SKM-1 treated with dmso at 0.1 percent for 144 hours (cell line): ENCODE measurements around the gene MYO1E.
A peak's percentile ranks its signal among the peaks of the same experiment; 100 is the strongest.
"Not testable (repeated sequence)": the region's sequence is repeated elsewhere in the genome, so short reads cannot be mapped to it uniquely, and the experiment has no call there.

Source experiments
- DNase-seq: peaks from one replicate; lab custom pipeline; 2025; ENCODE audit not compliant: unreplicated experiment; lab: John Stamatoyannopoulos, UW

Gene MYO1E

GRCh38 chr15:59352683-59353082 lies 20.0 kb downstream of the MYO1E start:
- no peak for DNase-seq

DNA sequence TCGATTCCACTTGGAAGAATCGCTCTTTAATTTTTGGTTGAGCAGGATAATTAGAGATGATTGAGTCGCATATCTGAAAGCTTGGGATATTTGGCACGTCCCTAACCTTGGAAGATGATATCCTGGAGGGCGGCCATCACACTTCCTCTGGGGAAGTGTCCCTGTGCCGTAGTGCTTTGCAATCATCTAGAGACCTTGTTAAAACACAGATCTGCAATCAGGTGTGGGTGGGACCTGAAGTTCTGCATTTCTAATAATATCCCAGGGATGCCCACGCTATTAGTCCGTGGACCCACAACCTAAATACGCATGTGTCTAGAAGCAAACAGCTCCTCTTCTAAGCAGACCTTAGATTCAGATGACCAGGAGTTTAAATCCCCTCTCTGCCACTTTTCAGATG lies 20.5 kb downstream of the MYO1E start:
- no peak for DNase-seq

DNA sequence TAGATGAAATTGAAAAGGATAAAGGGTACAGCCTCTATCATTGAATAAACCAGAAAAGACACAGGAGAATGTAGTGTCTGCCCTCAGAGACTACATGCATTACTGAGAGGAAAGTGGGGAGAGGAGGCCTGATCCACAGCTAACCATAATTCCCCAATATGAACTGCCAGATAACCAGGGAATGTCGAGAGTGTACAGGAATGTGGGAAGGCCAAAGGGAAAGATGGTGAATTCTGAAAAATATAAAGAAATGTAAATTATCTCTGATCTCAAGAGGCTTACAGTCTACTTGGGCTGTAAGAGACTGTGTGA lies 22.3 kb downstream of the MYO1E start:
- no peak for DNase-seq

DNA sequence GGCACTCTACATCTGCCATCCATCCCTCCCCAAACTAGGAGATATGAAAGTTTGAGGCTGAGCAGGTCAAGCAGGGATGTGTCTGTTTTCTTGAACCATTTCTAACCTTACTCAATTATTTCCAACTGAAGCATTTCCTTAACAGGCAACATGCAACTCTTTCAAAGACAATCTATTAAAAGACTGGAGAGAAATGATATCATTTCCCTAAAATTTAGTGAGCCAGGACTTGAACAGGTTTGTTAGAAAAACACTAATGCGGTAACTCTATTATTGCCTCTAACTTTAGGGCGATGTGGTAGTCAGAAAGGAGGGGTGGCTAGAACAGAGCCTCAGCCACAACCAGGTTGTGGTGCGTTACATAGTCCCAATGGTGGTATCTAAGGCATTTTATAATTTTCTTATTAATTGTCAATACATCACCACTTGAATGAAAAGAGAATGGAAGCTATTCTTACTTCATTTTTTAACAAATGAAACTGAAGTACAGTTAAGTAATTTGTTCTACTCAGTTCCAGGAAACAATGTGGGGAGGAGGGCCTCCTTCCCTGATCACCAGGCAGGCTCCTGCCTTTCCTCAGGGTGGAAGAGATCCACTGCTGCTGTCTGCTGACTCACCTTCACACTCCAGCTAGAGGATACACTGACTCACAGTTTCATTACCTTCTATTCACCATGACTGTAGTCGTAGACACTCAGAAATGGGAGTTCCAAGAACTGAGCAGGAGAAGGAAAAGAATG lies 22.8 kb downstream of the MYO1E start:
- DNase-seq = peak; percentile 7

DNA sequence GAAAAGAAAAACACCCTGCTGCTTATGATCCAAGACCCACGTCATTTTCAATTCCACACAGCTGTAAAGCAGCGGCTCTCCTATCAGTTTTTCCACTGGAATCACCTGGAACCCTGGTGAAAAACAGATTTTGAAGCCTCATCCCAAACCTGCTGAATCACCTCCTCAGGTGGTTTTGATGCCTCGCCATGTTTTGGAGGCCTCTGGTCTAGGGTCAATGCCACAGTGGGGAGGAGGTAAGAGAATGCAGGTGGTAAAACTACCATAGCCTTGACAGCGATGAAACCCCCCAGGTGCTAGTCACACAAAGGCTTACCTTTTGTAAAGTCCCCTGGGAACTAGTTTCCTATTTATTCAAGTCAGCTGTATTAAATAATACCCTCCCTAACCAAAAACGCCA lies 24.8 kb downstream of the MYO1E start:
- DNase-seq = no peak

- DNase-seq = no peak
Observed at GRCh38 chr15:59346951-59347350, 25.7 kb downstream of the MYO1E start.

- DNase-seq = no peak
Observed at GRCh38 chr15:59345326-59345725, 27.3 kb downstream of the MYO1E start.

- no peak for DNase-seq
Observed at GRCh38 chr15:59344311-59344710, 28.4 kb downstream of the MYO1E start.

DNA sequence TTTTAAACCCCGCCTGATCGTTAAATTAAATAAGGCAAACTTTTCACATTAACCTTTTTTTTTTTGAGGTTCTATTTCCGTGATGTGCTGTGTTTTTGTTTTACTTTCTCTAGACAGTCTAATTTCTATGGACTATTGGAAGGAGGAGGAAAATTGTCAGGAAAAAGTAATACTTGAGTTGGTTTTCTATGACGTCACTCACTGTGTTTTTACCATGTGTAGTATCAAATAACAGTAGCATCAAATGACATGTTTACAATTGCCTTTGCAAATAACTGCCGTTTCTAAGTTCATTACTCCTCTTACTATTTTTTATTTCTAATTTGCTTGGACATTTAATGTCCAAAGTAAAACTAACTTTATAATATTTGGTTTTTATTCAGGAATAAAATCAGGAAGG lies 32.3 kb downstream of the MYO1E start:
- no peak for DNase-seq

DNA sequence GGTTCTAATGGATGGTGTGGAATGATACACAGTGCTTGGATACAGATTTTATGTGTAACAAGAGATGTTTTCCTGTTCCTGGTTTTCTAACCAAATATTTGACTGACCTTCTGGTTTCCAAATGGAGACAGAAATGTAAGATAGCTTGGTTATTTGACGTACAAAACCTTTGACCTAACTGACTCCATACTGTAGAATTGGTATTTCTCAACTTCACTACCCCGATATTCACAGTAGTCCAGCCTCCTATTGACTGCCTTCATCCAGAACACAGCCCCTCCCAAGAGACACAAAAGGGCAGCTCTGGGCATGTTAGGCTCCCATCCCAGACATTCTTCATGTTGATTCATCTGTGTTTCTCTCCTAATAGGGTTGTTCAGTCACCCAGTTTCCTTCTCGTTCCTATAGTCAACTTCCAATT lies 33.4 kb downstream of the MYO1E start:
- no peak for DNase-seq

- DNase-seq = no peak
Observed at GRCh38 chr15:59338414-59338813, 34.3 kb downstream of the MYO1E start.

DNA sequence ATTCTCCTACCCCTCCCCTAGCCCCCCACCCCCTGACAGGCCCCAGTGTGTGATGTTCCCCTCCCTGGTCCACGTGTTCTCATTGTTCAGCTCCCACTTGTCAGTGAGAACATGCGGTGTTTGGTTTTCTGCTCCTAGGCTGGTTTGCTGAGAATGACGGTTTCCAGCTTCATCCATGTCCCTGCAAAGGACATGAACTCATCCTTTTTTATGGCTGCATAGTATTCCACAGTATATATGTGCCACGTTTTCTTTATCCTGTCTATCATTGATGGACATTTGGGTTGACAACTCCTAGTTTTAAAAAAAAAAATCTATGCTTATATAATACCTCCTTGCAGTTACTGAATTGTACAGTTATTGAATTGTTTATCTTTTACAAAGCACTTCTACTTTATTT lies 35.9 kb downstream of the MYO1E start:
- not testable (repeated sequence) for DNase-seq

DNA sequence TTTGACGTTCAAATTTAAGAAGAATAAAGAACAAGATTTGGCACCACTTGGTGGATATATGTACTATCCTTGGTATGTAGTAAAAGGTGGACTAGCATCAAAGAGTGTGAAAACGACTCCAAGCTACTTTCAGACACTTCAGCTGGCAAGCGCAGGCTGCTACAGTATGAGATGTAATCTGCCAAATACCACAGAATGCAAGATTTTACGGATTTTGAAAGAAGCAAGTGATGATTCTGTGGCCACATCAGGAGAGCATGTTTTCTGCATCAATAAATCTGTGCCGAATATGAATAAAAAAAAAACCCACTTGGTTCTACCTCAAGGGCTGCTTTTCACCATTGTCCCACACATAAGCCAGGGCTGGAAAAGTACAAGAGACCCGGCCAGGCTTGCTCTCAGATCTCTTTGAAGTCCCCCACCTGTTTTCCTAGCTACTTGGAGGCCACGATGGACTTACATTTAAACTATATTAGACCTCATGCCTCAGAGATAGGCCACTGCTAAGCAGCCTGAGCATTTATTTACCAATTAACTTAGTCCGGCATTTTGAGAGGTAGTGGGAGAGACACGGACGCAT lies 37.4 kb downstream of the MYO1E start:
- no peak for DNase-seq

DNA sequence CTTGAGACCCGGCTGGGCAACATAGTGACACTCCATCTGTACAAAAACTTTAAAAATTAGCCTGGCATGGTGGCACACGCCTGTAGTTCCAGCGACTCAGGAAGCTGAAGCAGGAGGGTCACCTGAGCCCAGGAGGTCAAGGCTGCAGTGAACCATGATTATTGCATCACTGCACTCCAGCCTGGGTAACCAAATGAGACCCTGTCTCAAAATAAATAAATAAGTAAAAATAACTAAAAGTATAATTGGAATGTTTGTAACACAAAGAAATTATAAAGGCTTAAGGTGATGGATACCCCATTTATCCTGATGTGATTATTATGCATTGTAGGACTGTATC lies 38.6 kb downstream of the MYO1E start:
- no peak for DNase-seq

GRCh38 chr15:59333401-59334075 lies 39.1 kb downstream of the MYO1E start:
- DNase-seq = peak; percentile 33

GRCh38 chr15:59332009-59332408 lies 40.7 kb downstream of the MYO1E start:
- DNase-seq = no peak

- DNase-seq = no peak
Observed at GRCh38 chr15:59330649-59331048, 42.0 kb downstream of the MYO1E start.

DNA sequence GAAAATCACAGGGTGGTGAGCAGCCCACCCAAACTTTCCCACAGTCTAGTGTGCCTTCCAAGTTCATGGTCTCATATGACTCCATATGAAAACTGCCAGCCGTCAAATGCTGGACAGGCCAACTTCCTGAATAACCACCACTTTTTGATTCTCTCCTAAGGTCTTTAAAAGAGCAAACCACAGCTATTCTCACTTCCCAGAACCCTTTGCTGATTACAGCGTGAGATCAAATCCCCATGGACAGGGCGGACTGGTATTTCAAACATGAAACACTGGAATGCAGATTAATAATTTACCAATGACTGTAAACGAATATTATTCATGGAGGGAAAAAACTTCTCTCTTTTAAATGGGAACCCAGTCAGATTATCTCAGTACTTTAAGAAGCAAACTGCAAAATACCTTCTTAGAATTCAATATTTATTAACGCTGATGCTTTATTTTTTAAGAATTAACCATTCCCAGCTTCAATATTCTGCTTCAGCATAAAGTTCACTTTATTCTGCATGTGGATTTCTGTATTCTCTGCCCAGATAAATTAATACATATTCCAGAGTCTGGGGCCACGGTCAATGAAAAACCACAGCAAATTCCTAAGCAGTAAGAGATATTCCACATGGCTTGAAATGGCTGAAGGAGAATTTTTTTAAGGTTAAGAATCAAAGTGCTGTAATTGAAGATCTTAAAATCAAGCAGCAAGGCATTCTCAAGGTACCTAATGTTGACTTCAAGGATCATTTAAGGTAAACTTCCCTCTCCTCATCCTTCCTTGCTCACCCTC lies 42.9 kb downstream of the MYO1E start:
- no peak for DNase-seq

DNA sequence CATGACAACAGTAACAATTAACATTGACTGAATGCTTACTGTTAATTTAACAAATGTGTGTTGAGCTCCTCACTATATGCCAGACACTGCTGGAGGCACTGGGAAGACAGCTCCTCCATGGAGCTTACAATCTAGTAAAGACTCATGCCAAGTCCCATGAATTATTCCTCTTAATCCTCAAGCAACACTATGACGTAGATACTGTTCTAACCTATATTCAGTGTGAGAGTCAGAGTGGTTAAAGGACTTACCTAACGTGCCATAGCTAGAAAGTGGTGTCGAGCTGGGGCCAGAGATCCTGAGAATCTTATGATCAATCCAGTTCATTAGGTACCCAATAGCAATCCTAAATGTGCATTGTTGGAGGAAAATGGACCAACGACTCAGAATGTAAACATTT lies 43.6 kb downstream of the MYO1E start:
- DNase-seq = no peak

- peak; percentile 76 for DNase-seq
Observed at GRCh38 chr15:59327942-59328341, 44.7 kb downstream of the MYO1E start.

DNA sequence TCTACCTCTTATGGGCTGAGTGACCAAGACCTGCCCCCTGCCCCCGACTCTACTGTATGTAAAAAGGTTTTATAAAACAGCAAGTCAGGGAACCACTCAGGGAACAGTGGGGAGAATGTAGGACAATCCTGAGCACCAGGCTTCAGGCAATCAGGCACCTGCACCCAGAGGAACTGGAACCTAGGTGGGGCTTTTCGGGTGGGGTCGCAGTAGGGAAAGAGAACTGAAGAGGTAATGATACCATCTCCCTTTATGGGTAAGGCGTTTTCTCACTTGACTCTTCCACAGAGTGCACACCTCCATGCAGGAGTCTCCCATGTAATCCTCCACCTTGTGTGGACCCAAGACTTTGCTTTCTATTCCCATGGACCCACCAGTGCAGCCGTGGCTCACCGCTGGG lies 45.8 kb downstream of the MYO1E start:
- DNase-seq = no peak
